Endothelial cell (in vitro differentiated cells): ENCODE data around the gene MAP2. TPM values are rescaled to one million over a fixed set of nuclear protein-coding genes. Genes with fewer than 3 reads are reported as not detected.
A peak's percentile ranks its signal among the peaks of the same experiment; 100 is the strongest.

Experiments used
- DNase-seq: peaks from one replicate; pipeline ENCODE4 v3.0.0; 2021; ENCODE audit warnings: low spot score
- H3K27ac Mint-ChIP-seq: one replicate; pipeline ENCODE4 v1.8.0; 2021; ENCODE audit warnings: mixed read lengths, inconsistent platforms; ENCODE audit not compliant: unreplicated experiment
- H3K27me3 Mint-ChIP-seq: one replicate; pipeline ENCODE4 v1.8.0; 2021; ENCODE audit warnings: mild to moderate bottlenecking, moderate library complexity, mixed read lengths, inconsistent platforms; ENCODE audit not compliant: unreplicated experiment
- H3K36me3 Mint-ChIP-seq: one replicate; pipeline ENCODE4 v1.8.0; 2021; ENCODE audit warnings: mild to moderate bottlenecking, low read depth, mixed read lengths, inconsistent platforms; ENCODE audit not compliant: unreplicated experiment
- H3K4me1 Mint-ChIP-seq: one replicate; pipeline ENCODE4 v1.8.0; 2021; ENCODE audit warnings: mild to moderate bottlenecking, mixed read lengths, inconsistent platforms; ENCODE audit not compliant: unreplicated experiment
- H3K4me3 Mint-ChIP-seq: one replicate; pipeline ENCODE4 v1.8.0; 2021; ENCODE audit warnings: mild to moderate bottlenecking, mixed read lengths, inconsistent platforms; ENCODE audit not compliant: unreplicated experiment
- H3K9me3 Mint-ChIP-seq: one replicate; pipeline ENCODE4 v1.8.0; 2021; ENCODE audit warnings: mixed read lengths, inconsistent platforms; ENCODE audit not compliant: unreplicated experiment
- CTCF ChIP-seq: fragments of 200-600 bp; sonication (generic); IDR thresholded peaks from one replicate; pipeline ENCODE4 v1.5.0; 2021; ENCODE audit warnings: antibody characterized with exemption; ENCODE audit not compliant: unreplicated experiment
- total RNA-seq: library from RNA; stranded (reverse); fragmentation: NEBNext Ultra II Directional; extraction: Animal tissue kit (Norgen Biotek cat#: 25700); gene quantifications from one replicate; pipeline ENCODE4 v1.2.1, GENCODE V29; 2021; ENCODE audit not compliant: unreplicated experiment

MAP2 gene
- total RNA-seq, 1 donor from 2014 or later: 2.1 TPM

- no peak overlapping the region for H3K4me3 Mint-ChIP-seq
- H3K36me3 Mint-ChIP-seq: no peaks in the 10 kb centered on the region
- H3K4me1 Mint-ChIP-seq: peaks cover 15% of the 10 kb centered on the region
- H3K27ac Mint-ChIP-seq: peak overlapping the region; percentile 67
- no peak for TF ChIP-seq CTCF
- H3K27me3 Mint-ChIP-seq: no peaks in the 10 kb centered on the region
- DNase-seq: no peak
- H3K9me3 Mint-ChIP-seq: no peaks in the 10 kb centered on the region
These were observed 154.7 kb downstream of the MAP2 start for GRCh38 chr2:209578394-209579001.

GRCh38 chr2:209579230-209579749 lies 155.4 kb downstream of the MAP2 start:
- Mint-ChIP-seq H3K4me1 (peaks cover 15% of the 10 kb centered on the region), H3K4me3 (no peak overlapping the region), H3K36me3 (no peaks in the 10 kb centered on the region), H3K27ac (no peak overlapping the region), H3K27me3 (no peaks in the 10 kb centered on the region), H3K9me3 (no peaks in the 10 kb centered on the region)
- TF ChIP-seq CTCF: no peak
- peak; percentile 10 for DNase-seq

GRCh38 chr2:209581040-209581439 lies 157.2 kb downstream of the MAP2 start:
- Mint-ChIP-seq H3K27me3 (no peaks in the 10 kb centered on the region), H3K4me3 (no peak overlapping the region), H3K9me3 (no peaks in the 10 kb centered on the region), H3K27ac (no peak overlapping the region), H3K36me3 (no peaks in the 10 kb centered on the region), H3K4me1 (peaks cover 15% of the 10 kb centered on the region)
- TF ChIP-seq CTCF: no peak
- DNase-seq: no peak

- Mint-ChIP-seq H3K27ac (no peak overlapping the region), H3K4me3 (no peak overlapping the region), H3K36me3 (no peaks in the 10 kb centered on the region), H3K27me3 (no peaks in the 10 kb centered on the region), H3K4me1 (peaks cover 15% of the 10 kb centered on the region), H3K9me3 (no peaks in the 10 kb centered on the region)
- no peak for TF ChIP-seq CTCF
- DNase-seq: no peak
These were observed 158.4 kb downstream of the MAP2 start for GRCh38 chr2:209582281-209582680.

- Mint-ChIP-seq H3K36me3 (no peaks in the 10 kb centered on the region), H3K27ac (no peak overlapping the region), H3K9me3 (no peaks in the 10 kb centered on the region), H3K4me1 (peaks cover under 1% of the 10 kb centered on the region), H3K4me3 (no peak overlapping the region), H3K27me3 (no peaks in the 10 kb centered on the region)
- DNase-seq: no peak
- TF ChIP-seq CTCF: no peak
These were observed 160.6 kb downstream of the MAP2 start for GRCh38 chr2:209584472-209584871.
